IPS DF 6.9 (cell line): ENCODE measurements around the gene ARPC2.
A peak's percentile ranks its signal among the peaks of the same experiment; 100 is the strongest.
"Not testable (repeated sequence)": the region's sequence is repeated elsewhere in the genome, so short reads cannot be mapped to it uniquely, and the experiment has no call there.

Experiments
- DNase-seq: peaks from one replicate; pipeline ENCODE4 v3.0.0-alpha.2; 2013; ENCODE audit warnings: low read depth, low spot score
- H3K27ac ChIP-seq: one replicate; pipeline ENCODE4 v1.5.1; 2013; ENCODE audit warnings: low read length, control low read depth
- H3K27me3 ChIP-seq: 2 replicates; pipeline ENCODE4 v1.6.1; 2013; ENCODE audit warnings: mild to moderate bottlenecking, low read length; ENCODE audit not compliant: control insufficient read depth, insufficient read depth
- H3K36me3 ChIP-seq: 2 replicates; pipeline ENCODE4 v1.6.1; 2013; ENCODE audit warnings: low read length; ENCODE audit not compliant: control insufficient read depth, insufficient read depth
- H3K4me1 ChIP-seq: 2 replicates; pipeline ENCODE4 v1.6.1; 2013; ENCODE audit warnings: low read length; ENCODE audit not compliant: control insufficient read depth, insufficient read depth
- H3K4me3 ChIP-seq: 2 replicates; pipeline ENCODE4 v1.5.1; 2013; ENCODE audit warnings: mild to moderate bottlenecking, low read length
- H3K9me3 ChIP-seq: 2 replicates; pipeline ENCODE4 v1.6.1; 2013; ENCODE audit warnings: low read length, inconsistent platforms; ENCODE audit not compliant: control insufficient read depth, insufficient read depth
- WGBS: extraction: QIAGEN DNeasy Blood & Tissue Kit; methylation state at CpG from one replicate; pipeline ENCODE4 v1.1.7; 2013; ENCODE audit warnings: mixed read lengths, missing lambda C conversion rate; ENCODE audit not compliant: insufficient read length, insufficient coverage; 5-methylcytosine and 5-hydroxymethylcytosine counted together

Gene ARPC2

GRCh38 chr2:218270721-218271486, 53.9 kb downstream of the ARPC2 start:
- no CpG with 5 or more reads among the region's 23 CpGs for WGBS
- peaks cover 17% of the 10 kb centered on the region; the same call in 1 of the 2 replicates for H3K36me3 ChIP-seq
- H3K4me3 ChIP-seq, result peak overlapping the region; percentile 91
- no peaks in the 10 kb centered on the region for H3K27me3 ChIP-seq
- no peak overlapping the region for H3K27ac ChIP-seq
- H3K9me3 ChIP-seq, result no peaks in the 10 kb centered on the region
- DNase-seq, result no peak
- 0 out of 2 replicates have a peak, but pooled peaks cover 2% of the 10 kb centered on the region for H3K4me1 ChIP-seq

- Histone ChIP-seq H3K27me3 (no peaks in the 10 kb centered on the region), H3K4me1 (0 out of 2 replicates have a peak, but pooled peaks cover 2% of the 10 kb centered on the region), H3K9me3 (no peaks in the 10 kb centered on the region), H3K36me3 (peaks cover 11% of the 10 kb centered on the region; the same call in 1 of the 2 replicates), H3K27ac (no peak overlapping the region), H3K4me3 (peak overlapping the region; percentile 91; the same call in 1 of the 2 replicates)
- DNase-seq, result no peak
- WGBS, result no CpG with 5 or more reads among the region's 4 CpGs
Observed at GRCh38 chr2:218271487-218271797, 54.5 kb downstream of the ARPC2 start.

DNA sequence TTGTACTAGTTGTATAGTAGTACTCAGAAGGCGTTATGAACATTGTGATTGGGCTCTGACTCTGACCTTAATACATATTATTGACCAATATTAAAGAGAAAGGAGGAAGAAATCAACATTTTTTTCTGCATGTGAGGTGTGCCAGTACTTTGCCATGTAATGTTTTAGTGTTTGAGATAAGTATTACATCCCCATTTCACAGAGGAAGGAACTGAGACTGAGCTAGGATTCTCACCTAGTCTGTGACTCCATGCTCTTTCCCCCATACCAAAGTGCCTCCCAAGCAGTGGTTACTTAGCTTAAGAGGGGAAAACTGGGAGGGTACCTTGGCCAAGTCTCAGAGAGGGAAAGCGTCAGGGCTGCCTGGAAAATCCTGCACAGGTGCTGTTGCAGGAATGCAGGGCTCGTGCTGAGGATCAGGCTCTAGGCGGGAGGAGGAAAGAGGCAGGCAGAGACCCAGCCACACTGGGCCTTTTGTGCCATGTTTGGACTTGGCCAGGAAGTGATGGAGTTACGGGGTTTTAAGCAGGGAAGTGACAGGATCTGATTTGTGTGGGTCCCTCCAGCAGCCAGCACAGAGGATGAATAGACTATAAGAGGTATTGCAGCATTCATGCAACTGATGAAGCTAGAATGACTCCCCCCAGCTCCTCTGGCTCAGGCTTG, 55.0 kb downstream of the ARPC2 start:
- H3K27me3 ChIP-seq, result no peaks in the 10 kb centered on the region
- peaks cover 11% of the 10 kb centered on the region; the same call in 1 of the 2 replicates for H3K36me3 ChIP-seq
- no peak overlapping the region for H3K27ac ChIP-seq
- DNase-seq, result no peak
- no CpG with 5 or more reads among the region's 5 CpGs for WGBS
- no peaks in the 10 kb centered on the region for H3K9me3 ChIP-seq
- 0 out of 2 replicates have a peak, but pooled peaks cover 2% of the 10 kb centered on the region for H3K4me1 ChIP-seq
- no peak overlapping the region for H3K4me3 ChIP-seq

- no CpG with 5 or more reads among the region's 18 CpGs for WGBS
- H3K4me1 ChIP-seq, result 0 out of 2 replicates have a peak, but pooled peaks cover 2% of the 10 kb centered on the region
Observed at GRCh38 chr2:218272531-218273212, 55.7 kb downstream of the ARPC2 start.

DNA sequence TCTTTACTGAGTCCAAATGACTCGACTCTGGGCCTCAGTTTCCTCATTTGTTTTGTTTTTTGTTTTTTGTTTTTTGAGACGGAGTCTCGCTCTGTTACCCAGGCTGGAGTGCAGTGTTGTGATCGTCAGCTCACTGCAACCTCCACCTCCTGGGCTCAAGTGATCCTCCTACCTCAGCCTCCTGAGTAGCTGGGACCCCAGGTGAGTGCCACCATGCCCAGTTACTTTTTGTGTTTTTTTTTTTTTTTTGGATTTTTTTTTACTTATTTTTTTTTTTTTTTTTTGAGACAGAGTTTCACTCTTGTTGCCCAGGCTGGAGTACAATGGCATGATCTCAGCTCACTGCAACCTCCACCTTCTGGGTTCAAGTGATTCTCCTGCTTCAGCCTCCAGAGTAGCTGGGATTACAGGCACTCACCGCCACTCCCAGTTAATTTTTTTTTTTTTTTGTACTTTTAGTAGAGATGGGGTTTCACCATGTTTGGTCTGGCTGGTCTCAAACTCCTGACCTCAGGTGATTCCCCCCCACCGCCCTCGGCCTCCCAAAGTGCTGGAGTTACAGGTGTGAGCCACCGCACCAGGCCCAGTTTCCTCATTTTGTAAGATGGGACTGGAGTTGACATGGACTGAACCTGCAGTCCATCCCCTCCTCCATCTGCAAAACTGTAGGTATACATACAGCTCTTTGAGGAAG, 56.4 kb downstream of the ARPC2 start:
- not testable (repeated sequence) for H3K4me3 ChIP-seq, H3K9me3 ChIP-seq, H3K27me3 ChIP-seq, H3K27ac ChIP-seq, DNase-seq, H3K4me1 ChIP-seq
- WGBS, result no CpG with 5 or more reads among the region's 8 CpGs
- peaks cover 16% of the 10 kb centered on the region; the same call in 1 of the 2 replicates for H3K36me3 ChIP-seq

More at GRCh38 chr2:218272531-218273212, 55.7 kb downstream of the ARPC2 start:
- no peak overlapping the region for H3K4me3 ChIP-seq
- no peak overlapping the region for H3K27ac ChIP-seq
- H3K9me3 ChIP-seq, result no peaks in the 10 kb centered on the region
- peaks cover 12% of the 10 kb centered on the region; the same call in 1 of the 2 replicates for H3K36me3 ChIP-seq
- H3K27me3 ChIP-seq, result no peaks in the 10 kb centered on the region
- DNase-seq, result no peak

GRCh38 chr2:218273908-218274249, 56.9 kb downstream of the ARPC2 start:
- Histone ChIP-seq H3K9me3 (no peaks in the 10 kb centered on the region), H3K36me3 (peaks cover 16% of the 10 kb centered on the region; the same call in 1 of the 2 replicates), H3K27ac (no peak overlapping the region), H3K4me1 (0 out of 2 replicates have a peak, but pooled peaks cover 2% of the 10 kb centered on the region), H3K4me3 (no peak overlapping the region), H3K27me3 (no peaks in the 10 kb centered on the region)
- DNase-seq, result no peak
- WGBS, result no CpG with 5 or more reads among the region's 2 CpGs

DNA sequence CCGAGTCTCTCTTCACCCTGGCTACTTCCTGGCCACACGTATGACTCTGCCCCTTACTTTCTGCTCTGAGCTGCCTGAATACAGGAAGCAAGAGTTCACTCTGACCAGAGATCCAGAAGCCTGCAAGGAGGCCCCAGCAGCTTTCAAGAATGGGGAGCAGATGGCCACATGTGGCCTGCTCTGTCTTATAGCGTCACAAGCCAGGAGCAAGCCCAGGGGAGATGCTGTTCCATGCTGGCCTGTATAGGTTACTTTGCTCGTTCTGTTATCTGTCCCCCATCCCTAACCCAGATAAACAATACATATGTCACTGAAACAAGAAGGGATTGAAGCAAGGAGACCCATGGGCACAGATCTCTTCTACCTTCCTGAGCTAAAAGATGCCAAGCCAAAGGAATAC, 57.6 kb downstream of the ARPC2 start:
- H3K27me3 ChIP-seq, result no peaks in the 10 kb centered on the region
- H3K4me1 ChIP-seq, result no peaks in the 10 kb centered on the region
- H3K9me3 ChIP-seq, result no peaks in the 10 kb centered on the region
- no peak overlapping the region for H3K4me3 ChIP-seq
- DNase-seq, result no peak
- H3K36me3 ChIP-seq, result peaks cover 16% of the 10 kb centered on the region; the same call in 1 of the 2 replicates
- H3K27ac ChIP-seq, result no peak overlapping the region
- WGBS, result no CpG with 5 or more reads among the region's 4 CpGs

- Histone ChIP-seq H3K27ac (no peak overlapping the region), H3K9me3 (no peaks in the 10 kb centered on the region), H3K36me3 (peaks cover 16% of the 10 kb centered on the region; the same call in 1 of the 2 replicates), H3K27me3 (no peaks in the 10 kb centered on the region), H3K4me3 (no peak overlapping the region), H3K4me1 (no peaks in the 10 kb centered on the region)
- no CpG with 5 or more reads among the region's 9 CpGs for WGBS
- no peak for DNase-seq
Observed at GRCh38 chr2:218275371-218276072, 58.5 kb downstream of the ARPC2 start.

GRCh38 chr2:218276986-218277755, 60.2 kb downstream of the ARPC2 start:
- peaks cover 16% of the 10 kb centered on the region; the same call in 1 of the 2 replicates for H3K36me3 ChIP-seq

More at GRCh38 chr2:218276986-218277755, 60.2 kb downstream of the ARPC2 start:
- Histone ChIP-seq H3K9me3 (no peaks in the 10 kb centered on the region), H3K4me3 (no peak overlapping the region), H3K4me1 (no peaks in the 10 kb centered on the region), H3K27me3 (no peaks in the 10 kb centered on the region), H3K27ac (no peak overlapping the region)
- no peak for DNase-seq
- no CpG with 5 or more reads among the region's 12 CpGs for WGBS
